Neutrophil (primary cell): ENCODE results near the gene FMNL3.
A peak's percentile ranks its signal among the peaks of the same experiment; 100 is the strongest.

Experiments
- H3K27ac ChIP-seq: fragments of 200-600 bp; sonication (generic); 2 replicates; pipeline ENCODE4 v1.5.1; 2016; ENCODE audit warnings: mild to moderate bottlenecking, moderate library complexity
- H3K27me3 ChIP-seq: fragments of 200-600 bp; sonication (generic); 2 replicates; pipeline ENCODE4 v1.6.0; 2016; ENCODE audit warnings: mild to moderate bottlenecking
- H3K36me3 ChIP-seq: fragments of 200-600 bp; sonication (generic); 2 replicates; pipeline ENCODE4 v1.5.1; 2017
- H3K4me1 ChIP-seq, 2 experiments: fragments of 200-600 bp in 1 of 2; sonication (generic) in 1 of 2; 1 replicate in 1 of 2; 2 replicates in 1 of 2; pipeline versions ENCODE4 v1.5.1 to v1.6.1; 2013 to 2016; ENCODE audit warnings: low read depth in 1 of 2, low read length in 1 of 2, mild to moderate bottlenecking in 1 of 2, moderate library complexity in 1 of 2; ENCODE audit not compliant: control insufficient read depth in 1 of 2, insufficient read depth in 1 of 2
- H3K4me3 ChIP-seq, 2 experiments: fragments of 200-600 bp in 1 of 2; sonication (generic) in 1 of 2; 1 replicate in 1 of 2; 2 replicates in 1 of 2; pipeline ENCODE4 v1.5.1; 2013 to 2016; ENCODE audit warnings: low read depth in 1 of 2, low read length in 1 of 2, mild to moderate bottlenecking in 1 of 2, moderate library complexity in 1 of 2
- H3K9me3 ChIP-seq: fragments of 200-600 bp; sonication (generic); 2 replicates; pipeline ENCODE4 v1.5.1; 2016
- CTCF ChIP-seq: fragments of 200-600 bp; sonication (generic); IDR thresholded peaks from 2 replicates; pipeline ENCODE4 v1.5.1; 2016; ENCODE audit warnings: antibody characterized with exemption

Gene FMNL3

GRCh38 chr12:49588281-49588680, 118.9 kb downstream of the FMNL3 start:
- Histone ChIP-seq H3K4me3 (no peak overlapping the region), H3K27me3 (no peaks in the 10 kb centered on the region), H3K9me3 (no peaks in the 10 kb centered on the region), H3K27ac (peak overlapping the region; percentile 30), H3K4me1 (peaks cover 4 to 6% of the 10 kb centered on the region in 2 experiments), H3K36me3 (no peaks in the 10 kb centered on the region)
- no peak for TF ChIP-seq CTCF

- Histone ChIP-seq H3K27ac (no peak overlapping the region), H3K36me3 (no peaks in the 10 kb centered on the region), H3K9me3 (no peaks in the 10 kb centered on the region), H3K4me1 (peaks cover 4 to 6% of the 10 kb centered on the region in 2 experiments), H3K27me3 (no peaks in the 10 kb centered on the region), H3K4me3 (no peak overlapping the region)
- TF ChIP-seq CTCF, result no peak
These were observed 119.9 kb downstream of the FMNL3 start for GRCh38 chr12:49587174-49587908.
